ENCODE measurements around the gene UBE2M. TPM values are rescaled to one million over a fixed set of nuclear protein-coding genes. Genes with fewer than 3 reads are reported as not detected.

UBE2M gene
- total RNA-seq, 2 donors from 2014 or later: 30.9 to 38.8 TPM

DNA sequence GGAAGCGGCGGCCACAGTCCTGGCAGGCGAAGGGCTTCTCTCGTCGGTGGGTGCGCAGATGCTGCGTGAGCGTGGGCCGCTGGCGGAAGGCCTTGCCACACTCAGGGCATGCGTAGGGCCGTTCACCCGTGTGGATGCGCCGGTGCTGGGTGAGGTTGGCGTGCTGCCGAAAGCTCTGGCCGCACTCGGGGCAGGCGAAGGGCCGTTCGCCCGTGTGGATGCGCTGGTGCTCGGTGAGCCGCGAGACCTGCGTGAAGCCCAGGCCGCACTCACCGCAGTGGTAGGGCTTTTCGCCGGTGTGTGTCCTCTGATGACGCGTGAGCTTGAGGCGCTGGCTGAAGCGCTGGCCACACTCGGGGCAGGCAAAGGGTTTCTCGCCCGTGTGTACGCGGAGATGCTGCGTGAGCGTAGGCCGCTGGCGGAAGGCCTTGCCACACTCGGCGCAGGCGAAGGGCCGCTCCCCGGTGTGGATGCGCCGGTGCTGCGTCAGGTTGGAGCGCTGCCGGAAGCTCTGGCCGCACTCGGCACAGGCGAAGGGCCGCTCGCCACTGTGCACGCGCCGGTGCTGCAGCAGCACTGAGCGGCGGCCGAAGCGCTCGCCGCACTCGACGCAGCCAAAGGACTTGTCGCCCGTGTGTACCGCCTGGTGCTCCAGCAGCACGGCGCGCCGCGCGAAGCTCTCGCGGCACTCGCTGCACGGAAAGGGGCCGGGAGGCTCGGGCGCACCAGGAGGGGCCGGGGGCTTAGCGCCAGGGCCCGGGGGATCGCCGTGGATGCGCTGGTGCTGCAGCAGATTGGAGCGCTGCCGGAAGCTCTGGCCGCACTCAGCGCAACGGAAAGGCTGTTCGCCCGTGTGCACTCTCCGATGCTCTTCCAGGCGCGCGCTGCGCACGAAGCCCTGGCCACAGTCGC, 4.0 kb upstream of the UBE2M start:
- DNase-seq (ENCODE audit: low spot score): no peak
- H3K9me3 ChIP-seq: no peaks in the 10 kb centered on the region
- TF ChIP-seq, protein P1, sequence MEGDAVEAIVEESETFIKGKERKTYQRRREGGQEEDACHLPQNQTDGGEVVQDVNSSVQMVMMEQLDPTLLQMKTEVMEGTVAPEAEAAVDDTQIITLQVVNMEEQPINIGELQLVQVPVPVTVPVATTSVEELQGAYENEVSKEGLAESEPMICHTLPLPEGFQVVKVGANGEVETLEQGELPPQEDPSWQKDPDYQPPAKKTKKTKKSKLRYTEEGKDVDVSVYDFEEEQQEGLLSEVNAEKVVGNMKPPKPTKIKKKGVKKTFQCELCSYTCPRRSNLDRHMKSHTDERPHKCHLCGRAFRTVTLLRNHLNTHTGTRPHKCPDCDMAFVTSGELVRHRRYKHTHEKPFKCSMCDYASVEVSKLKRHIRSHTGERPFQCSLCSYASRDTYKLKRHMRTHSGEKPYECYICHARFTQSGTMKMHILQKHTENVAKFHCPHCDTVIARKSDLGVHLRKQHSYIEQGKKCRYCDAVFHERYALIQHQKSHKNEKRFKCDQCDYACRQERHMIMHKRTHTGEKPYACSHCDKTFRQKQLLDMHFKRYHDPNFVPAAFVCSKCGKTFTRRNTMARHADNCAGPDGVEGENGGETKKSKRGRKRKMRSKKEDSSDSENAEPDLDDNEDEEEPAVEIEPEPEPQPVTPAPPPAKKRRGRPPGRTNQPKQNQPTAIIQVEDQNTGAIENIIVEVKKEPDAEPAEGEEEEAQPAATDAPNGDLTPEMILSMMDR (IDR thresholded peaks at IDR 0.05): no peak
- peak overlapping the region; percentile 16 to 43 for H3K4me3 ChIP-seq
- no peaks in the 10 kb centered on the region for H3K27me3 ChIP-seq
- H3K36me3 ChIP-seq: no peaks in the 10 kb centered on the region
- peak overlapping the region in 1 of 2 donors; percentile 33 for H3K27ac ChIP-seq
- peaks cover 2 to 44% of the 10 kb centered on the region in 2 donors for H3K4me1 ChIP-seq

DNA sequence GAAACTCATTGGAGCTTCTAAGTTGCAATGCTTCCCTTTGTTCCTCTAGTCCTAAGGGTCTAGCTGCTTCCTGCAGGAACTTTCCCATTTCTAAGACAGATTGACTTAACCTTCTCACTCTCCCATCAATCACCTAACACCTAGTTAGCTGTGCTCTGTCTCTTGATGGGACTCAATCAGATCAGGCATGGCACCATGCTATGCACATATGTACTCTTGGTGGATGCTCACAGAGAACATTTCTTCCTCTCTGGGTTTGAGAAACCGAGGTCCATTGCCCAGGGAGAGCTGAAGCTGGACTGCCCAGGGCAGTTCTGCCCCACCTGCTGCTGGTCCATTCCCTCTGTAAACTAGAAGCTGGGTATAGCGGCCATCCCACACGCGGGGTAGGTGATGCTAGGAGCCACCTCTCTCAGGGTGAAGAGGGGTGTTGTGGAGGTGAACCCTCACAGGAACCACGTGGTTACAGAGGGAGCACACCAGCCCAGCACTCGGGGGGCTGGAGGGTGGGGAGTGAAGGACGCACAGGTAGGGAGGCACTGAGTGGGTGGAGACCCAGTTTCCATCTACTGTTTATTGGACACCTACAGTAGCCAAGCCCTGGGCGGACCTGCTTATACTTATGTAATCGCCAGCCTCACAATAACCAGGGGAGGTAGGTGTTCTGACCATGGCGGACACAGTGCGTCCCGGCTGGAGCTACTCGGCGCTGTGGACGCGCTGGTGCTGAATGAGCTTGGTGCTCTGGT, 3.1 kb upstream of the UBE2M start:
- DNase-seq (ENCODE audit: low spot score): no peak
- H3K9me3 ChIP-seq: no peaks in the 10 kb centered on the region
- H3K4me1 ChIP-seq: peaks cover 2 to 52% of the 10 kb centered on the region in 2 donors
- H3K27me3 ChIP-seq: no peaks in the 10 kb centered on the region
- peaks cover 3% of the 10 kb centered on the region for H3K36me3 ChIP-seq
- H3K27ac ChIP-seq: peak overlapping the region in 1 of 2 donors; percentile 33
- TF ChIP-seq, protein P1 (IDR thresholded peaks at IDR 0.05): no peak
- peak overlapping the region in 1 of 2 donors; percentile 43 for H3K4me3 ChIP-seq

DNA sequence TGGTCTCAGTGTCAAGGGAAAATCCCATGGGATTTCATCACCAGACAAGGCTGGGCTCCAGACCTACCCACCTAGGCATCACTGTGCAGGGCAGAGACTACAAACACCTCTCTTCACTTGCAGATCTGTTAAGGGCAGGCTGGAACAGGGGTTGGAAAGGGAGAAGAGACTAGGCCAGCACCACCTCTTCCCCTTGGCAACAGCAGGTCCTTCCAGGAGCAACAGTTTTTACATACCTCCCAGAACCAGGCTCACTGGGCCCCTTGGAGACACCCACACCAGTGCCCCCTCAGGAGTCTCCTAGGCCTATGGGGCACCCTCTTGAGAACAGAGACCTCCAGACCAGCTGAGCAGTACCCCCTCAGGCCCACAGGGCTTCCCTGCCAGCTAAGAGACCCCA, 2.5 kb upstream of the UBE2M start:
- peaks cover 2 to 58% of the 10 kb centered on the region in 2 donors for H3K4me1 ChIP-seq
- TF ChIP-seq, protein P1 (IDR thresholded peaks at IDR 0.05): no peak
- H3K27me3 ChIP-seq: no peaks in the 10 kb centered on the region
- DNase-seq (ENCODE audit: low spot score): no peak
- H3K4me3 ChIP-seq: no peak overlapping the region
- peaks cover 9% of the 10 kb centered on the region for H3K36me3 ChIP-seq
- H3K27ac ChIP-seq: no peak overlapping the region
- no peaks in the 10 kb centered on the region for H3K9me3 ChIP-seq

DNA sequence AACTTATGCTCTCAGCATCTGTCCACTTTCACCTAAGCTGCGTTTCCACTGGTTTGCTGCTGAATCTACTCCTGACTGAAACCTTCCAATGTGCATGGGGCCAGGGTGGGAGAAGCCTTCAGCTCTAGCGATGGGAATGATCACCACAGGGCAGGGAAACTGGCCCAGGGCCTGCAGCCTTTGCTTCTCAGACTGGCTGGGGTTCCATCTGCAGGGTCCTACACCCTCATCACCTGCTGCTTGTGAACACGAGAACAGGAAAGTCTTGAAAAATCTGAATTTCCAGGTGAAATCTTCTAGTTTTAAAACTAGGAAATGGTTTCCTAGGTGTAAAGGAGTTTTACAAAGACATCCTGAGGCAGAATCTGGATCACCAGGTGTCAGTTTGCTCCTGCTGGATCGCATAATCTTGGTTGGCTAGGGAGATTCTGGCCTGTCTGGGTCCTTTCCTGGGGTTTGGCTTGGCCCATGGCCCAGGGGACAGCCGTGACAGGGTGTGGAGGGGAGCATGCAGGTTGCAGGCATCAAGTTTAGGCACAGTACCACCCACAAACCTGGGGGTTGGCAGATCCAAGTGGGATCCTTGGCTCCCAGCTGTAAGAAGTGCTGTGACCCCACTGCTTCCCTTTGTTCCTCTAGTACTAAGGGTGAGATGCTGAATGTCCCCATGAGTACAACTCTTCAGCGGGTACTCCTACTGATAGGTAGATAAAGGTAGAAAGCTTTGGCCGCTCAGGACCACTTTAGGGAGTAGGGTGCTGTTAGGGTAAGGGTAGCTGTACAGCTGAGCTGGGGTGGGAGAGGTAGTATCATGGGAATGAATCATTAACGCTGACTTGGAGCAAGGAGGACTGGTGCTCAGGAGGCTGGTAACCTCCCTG, 1.8 kb upstream of the UBE2M start:
- Histone ChIP-seq H3K4me3 (peak overlapping the region; percentile 89 to 99), H3K4me1 (peaks cover 2 to 65% of the 10 kb centered on the region in 2 donors), H3K27me3 (no peaks in the 10 kb centered on the region), H3K9me3 (no peaks in the 10 kb centered on the region), H3K36me3 (peaks cover 14% of the 10 kb centered on the region), H3K27ac (peak overlapping the region; percentile 100)
- TF ChIP-seq, protein P1 (IDR thresholded peaks at IDR 0.05): no peak
- no peak for DNase-seq (ENCODE audit: low spot score)

DNA sequence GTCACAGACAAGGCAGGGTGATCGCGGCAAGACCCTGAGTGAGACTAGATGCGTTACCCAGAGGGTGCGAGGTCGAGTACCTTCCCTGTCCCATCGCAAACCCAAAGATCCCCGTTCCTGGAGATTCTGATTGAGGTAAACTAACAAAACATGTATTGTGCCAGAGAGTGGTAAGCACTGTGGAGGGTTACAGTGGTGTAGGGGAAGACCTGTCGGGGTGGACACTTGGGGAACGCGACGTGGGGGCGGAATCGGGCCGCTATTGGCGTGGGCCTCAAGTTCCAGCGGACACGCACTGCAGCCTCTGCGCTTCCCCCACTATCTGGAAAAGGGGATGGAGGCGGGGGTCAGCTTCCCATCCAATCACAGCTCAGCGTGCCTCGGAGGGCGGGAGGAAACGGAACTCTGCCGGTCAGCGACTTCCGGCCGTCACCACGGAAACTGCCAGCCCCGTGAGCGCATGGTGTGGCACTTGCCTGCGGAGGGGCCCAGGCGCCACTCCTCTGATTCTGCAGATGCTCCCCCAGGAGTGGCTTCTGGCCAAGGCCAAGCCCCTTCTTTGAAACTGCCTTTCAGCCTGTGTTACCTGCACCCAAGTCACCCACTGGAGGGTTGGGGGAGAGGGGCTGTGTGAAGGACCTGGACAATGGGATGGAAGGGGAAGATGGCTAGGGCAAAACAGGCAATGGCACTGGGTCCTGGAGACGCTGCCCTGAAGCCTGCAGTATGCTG, 1.0 kb upstream of the UBE2M start:
- no peaks in the 10 kb centered on the region for H3K27me3 ChIP-seq
- H3K36me3 ChIP-seq: peaks cover 14% of the 10 kb centered on the region
- H3K4me1 ChIP-seq: peaks cover 2 to 69% of the 10 kb centered on the region in 2 donors
- peak overlapping the region; percentile 100 for H3K27ac ChIP-seq
- TF ChIP-seq, protein P1 (IDR thresholded peaks at IDR 0.05): no peak
- DNase-seq (ENCODE audit: low spot score): peak; percentile 96
- no peaks in the 10 kb centered on the region for H3K9me3 ChIP-seq
- peak overlapping the region; percentile 89 to 99 for H3K4me3 ChIP-seq
